ENCODE data around the gene NRXN3.

The NRXN3 gene

GRCh38 chr14:79554816-79555215 lies 1384.6 kb downstream of the NRXN3 start:
- no peak for TF ChIP-seq CTCF (IDR thresholded peaks at IDR 0.05; ENCODE audit: low read depth, low read length, missing control alignments)
- no peak for DNase-seq (ENCODE audit: low read depth)

GRCh38 chr14:79555429-79555828 lies 1385.3 kb downstream of the NRXN3 start:
- H3K4me3 ChIP-seq (ENCODE audit: low read depth, low read length) = no peak overlapping the region
- no peak for TF ChIP-seq CTCF (IDR thresholded peaks at IDR 0.05; ENCODE audit: low read depth, low read length, missing control alignments)
- no peak for DNase-seq (ENCODE audit: low read depth)

More at GRCh38 chr14:79554816-79555215, 1384.6 kb downstream of the NRXN3 start:
- H3K4me3 ChIP-seq (ENCODE audit: low read depth, low read length) = no peak overlapping the region

- no peak for DNase-seq (ENCODE audit: low read depth)
- TF ChIP-seq CTCF (IDR thresholded peaks at IDR 0.05; ENCODE audit: low read depth, low read length, missing control alignments) = no peak
- H3K4me3 ChIP-seq (ENCODE audit: low read depth, low read length) = no peak overlapping the region
Observed at GRCh38 chr14:79557309-79557708, 1387.1 kb downstream of the NRXN3 start.

GRCh38 chr14:79562185-79562584 lies 1392.0 kb downstream of the NRXN3 start:
- H3K4me3 ChIP-seq (ENCODE audit: low read depth, low read length) = no peak overlapping the region
- TF ChIP-seq CTCF (IDR thresholded peaks at IDR 0.05; ENCODE audit: low read depth, low read length, missing control alignments) = no peak
- DNase-seq (ENCODE audit: low read depth) = no peak

GRCh38 chr14:79564371-79564770 lies 1394.2 kb downstream of the NRXN3 start:
- TF ChIP-seq CTCF (IDR thresholded peaks at IDR 0.05; ENCODE audit: low read depth, low read length, missing control alignments) = no peak
- no peak overlapping the region for H3K4me3 ChIP-seq (ENCODE audit: low read depth, low read length)
- no peak for DNase-seq (ENCODE audit: low read depth)

- no peak for DNase-seq (ENCODE audit: low read depth)
- TF ChIP-seq CTCF (IDR thresholded peaks at IDR 0.05; ENCODE audit: low read depth, low read length, missing control alignments) = no peak
- no peak overlapping the region for H3K4me3 ChIP-seq (ENCODE audit: low read depth, low read length)
Observed at GRCh38 chr14:79567306-79567705, 1397.1 kb downstream of the NRXN3 start.

GRCh38 chr14:79568594-79568993 lies 1398.4 kb downstream of the NRXN3 start:
- no peak overlapping the region for H3K4me3 ChIP-seq (ENCODE audit: low read depth, low read length)
- DNase-seq (ENCODE audit: low read depth) = no peak
- TF ChIP-seq CTCF (IDR thresholded peaks at IDR 0.05; ENCODE audit: low read depth, low read length, missing control alignments) = no peak
